Femur (tissue), 1 donor: ENCODE data around the gene ANKRD23.
A peak's percentile ranks its signal among the peaks of the same experiment; 100 is the strongest.
"Not testable (repeated sequence)": the region's sequence is repeated elsewhere in the genome, so short reads cannot be mapped to it uniquely, and the experiment has no call there.

Experiments
- DNase-seq: peaks from one replicate; pipeline ENCODE4 v3.0.0-alpha.2; 2017

ANKRD23 gene

DNA sequence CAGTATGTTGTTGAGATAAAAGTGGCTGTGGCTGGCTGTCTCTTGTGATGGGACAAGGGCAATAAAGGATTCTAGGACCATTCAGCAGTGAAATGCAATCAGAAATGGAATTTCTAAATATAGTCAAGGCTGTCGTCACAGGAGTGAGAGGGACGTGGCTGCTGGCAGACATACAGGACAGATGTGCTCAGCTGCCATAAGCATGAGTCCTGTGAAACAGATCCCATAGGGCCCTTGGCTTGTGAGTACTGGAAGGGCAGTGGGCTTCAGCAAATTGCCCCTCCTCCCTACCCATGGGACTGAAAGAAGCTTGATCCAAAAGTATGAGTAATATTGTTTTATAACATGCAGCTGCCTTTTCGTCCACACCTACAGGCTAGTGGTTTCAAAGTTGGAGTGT lies 31.9 kb downstream of the ANKRD23 start:
- DNase-seq = peak; percentile 84

DNA sequence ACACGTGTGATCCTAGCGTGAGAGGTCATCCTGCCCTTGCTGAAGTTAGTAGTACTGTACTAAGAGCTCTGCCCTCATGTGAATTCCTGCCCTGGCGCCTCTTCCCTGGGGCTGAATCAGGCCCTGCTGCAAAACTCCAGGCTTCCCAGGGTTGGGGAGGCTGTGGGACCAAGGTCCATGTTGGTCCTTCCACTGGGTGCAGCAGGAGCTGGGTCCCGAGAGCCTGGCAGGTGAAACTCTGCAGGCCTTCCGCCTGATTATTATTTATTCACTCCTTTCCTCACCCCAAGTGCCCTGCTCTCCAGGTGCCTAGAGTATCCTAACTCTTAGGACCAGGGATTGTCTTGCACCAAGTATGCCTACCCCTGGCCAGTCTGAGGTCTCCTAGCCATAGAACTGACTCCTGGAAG lies 33.0 kb downstream of the ANKRD23 start:
- DNase-seq = no peak

GRCh38 chr2:96809951-96810782 lies 33.7 kb downstream of the ANKRD23 start:
- DNase-seq = no peak

- DNase-seq = no peak
Measured at GRCh38 chr2:96809216-96809882, 34.5 kb downstream of the ANKRD23 start.

DNA sequence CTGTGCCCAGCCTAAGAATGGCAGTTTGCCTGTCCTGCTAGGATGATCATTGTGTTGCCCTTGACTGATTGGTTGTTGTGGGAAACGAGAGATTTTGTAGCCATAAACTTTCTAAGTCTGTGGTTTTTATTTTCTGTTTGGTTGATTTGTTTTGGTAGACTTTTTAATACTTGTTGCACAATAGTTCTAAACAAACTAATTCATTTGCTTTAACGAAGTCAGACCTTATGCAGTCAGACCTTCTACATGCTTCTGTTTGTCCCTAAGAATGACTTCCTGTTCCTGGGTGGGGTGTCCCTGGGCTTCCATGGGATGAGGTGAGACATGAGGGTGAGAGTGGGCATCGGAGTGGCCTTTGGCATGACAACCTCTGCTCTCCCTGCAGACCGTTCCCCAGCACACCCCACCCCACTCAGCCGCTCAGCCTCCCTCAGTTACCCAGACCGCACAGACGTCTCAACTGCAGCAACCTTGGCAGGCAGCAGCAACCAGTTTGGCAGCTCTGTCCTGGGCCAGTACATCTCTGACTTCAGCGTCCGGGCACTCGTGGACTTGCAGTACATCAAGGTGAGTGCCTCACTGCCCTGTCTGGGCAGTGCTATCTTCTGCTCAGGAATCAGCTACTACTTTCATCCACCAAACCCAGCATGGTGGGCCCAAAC lies 35.5 kb downstream of the ANKRD23 start:
- no peak for DNase-seq

DNA sequence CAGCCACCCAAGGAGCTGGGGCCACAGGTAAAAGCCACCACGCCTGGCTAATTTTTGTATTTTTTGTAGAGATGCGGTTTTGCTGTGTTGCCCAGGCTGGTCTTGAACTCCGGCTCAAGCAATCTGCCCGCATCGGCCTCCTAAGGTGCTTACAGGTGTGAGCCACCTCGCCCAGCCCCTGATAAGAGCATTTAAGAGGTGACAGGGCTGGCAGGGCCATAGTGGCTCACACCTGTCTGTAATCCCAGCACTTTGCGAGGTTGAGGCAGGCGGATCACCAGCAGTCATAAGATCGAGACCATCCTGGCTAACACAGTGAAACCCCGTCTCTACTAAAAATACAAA lies 36.7 kb downstream of the ANKRD23 start:
- no peak for DNase-seq

- DNase-seq = no peak
Measured at GRCh38 chr2:96806468-96807126, 37.2 kb downstream of the ANKRD23 start.

GRCh38 chr2:96805946-96806345 lies 37.9 kb downstream of the ANKRD23 start:
- not testable (repeated sequence) for DNase-seq

- no peak for DNase-seq
Measured at GRCh38 chr2:96804986-96805385, 38.8 kb downstream of the ANKRD23 start.

GRCh38 chr2:96802721-96803120 lies 41.1 kb downstream of the ANKRD23 start:
- DNase-seq = no peak

- DNase-seq = no peak
Measured at GRCh38 chr2:96801786-96802595, 41.8 kb downstream of the ANKRD23 start.

- peak; percentile 82 for DNase-seq
Measured at GRCh38 chr2:96801005-96801785, 42.6 kb downstream of the ANKRD23 start.

DNA sequence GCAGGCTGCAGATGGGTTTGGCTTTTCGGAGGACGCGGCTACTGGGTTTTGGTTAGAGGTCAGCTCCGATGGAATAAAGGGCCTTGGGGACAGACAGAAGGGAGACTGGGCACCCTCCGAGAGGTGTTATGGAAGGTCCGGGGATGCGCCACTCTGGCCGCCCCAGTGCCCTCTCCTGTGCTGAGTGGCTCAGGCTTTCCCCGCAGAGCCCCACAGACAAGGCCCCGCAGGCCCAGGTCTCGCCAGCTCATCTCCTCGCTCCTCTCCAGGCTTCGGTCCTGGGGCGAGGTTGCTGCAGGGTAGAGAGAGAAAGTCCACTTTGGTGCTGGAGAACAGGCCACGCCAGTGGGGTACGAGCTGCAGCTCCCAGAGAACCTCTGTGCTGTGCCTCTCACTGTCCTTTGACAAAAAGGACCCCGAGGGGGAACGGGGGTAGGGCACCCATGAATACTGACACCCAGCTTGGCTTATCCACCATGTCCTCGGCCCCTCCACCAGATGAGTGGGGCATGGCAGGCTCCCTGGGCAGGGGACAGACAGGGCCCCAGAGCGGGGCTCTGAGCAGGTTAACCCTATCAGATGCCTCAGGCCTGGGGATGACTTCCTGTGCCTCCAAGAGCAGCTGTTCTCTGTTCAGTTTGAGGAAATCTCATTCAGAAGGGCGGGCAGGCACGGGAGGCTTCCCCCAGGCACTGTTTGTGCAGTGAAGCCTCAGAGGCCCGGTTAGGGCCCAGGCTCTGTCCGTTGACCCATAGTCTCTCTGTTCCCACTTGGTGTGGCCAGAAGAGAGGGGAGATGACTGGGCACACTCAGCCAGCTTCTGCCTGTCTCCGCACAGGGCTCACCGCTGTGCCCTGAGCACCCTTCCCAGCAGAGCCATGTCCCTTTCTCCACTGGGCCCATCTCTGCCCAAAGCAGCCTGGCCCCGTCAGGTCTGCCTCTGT lies 43.5 kb downstream of the ANKRD23 start:
- DNase-seq = no peak

DNA sequence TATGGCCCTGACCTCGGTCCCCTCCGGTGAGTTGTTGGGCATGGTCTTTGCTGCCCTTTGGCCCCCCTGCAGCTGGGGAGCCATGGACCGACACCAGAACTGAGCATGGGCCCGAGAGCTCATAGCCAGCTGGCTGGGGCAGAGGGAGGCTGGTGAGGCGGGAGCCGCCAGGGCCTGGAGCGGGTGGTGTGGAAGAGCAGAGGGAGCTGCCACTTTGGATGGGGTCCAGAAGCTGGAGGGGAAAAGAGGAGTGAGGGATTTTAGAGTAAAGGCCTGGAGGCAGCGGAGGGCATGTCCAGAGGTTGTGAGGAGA lies 44.2 kb downstream of the ANKRD23 start:
- no peak for DNase-seq

- no peak for DNase-seq
Measured at GRCh38 chr2:96798733-96799622, 44.8 kb downstream of the ANKRD23 start.

- DNase-seq = no peak
Measured at GRCh38 chr2:96797066-96797625, 46.7 kb downstream of the ANKRD23 start.

- not testable (repeated sequence) for DNase-seq
Measured at GRCh38 chr2:96796497-96796896, 47.3 kb downstream of the ANKRD23 start.

DNA sequence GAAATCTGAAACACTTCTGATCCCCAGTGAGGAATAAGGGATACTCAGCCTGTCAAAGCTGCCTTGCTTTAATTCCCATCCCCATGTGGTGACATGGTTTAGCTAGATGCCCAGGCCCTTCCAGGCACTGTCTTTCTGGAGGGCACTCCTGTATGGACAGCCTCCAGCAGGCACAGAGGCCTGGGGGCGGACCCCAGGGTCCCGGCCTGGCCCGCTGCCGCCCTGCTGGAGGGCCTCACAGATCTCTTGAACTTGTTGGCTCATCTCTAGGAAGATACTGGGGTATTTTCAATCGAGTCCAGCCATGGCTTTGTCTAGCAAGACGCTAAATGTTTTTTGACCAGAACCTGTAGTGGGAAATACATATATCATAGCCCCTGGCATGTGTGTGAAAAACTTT lies 48.7 kb downstream of the ANKRD23 start:
- DNase-seq = no peak
